Sigmoid colon (tissue), 7 donors: Measurements from ENCODE around the gene TMEM164. TPM values are rescaled to one million over a fixed set of nuclear protein-coding genes. Genes with fewer than 3 reads are reported as not detected.
"Not testable (repeated sequence)": the region's sequence is repeated elsewhere in the genome, so short reads cannot be mapped to it uniquely, and the experiment has no call there.

Source experiments
- DNase-seq: peaks from one replicate; pipeline ENCODE4 v3.0.0-alpha.2; 2019
- H3K27ac ChIP-seq, 4 donors: fragments of 200-600 bp; sonication (generic); one replicate each; pipeline ENCODE4 v1.5.1; 2016 to 2019; ENCODE audit warnings: mild to moderate bottlenecking in 1 of 4
- H3K27me3 ChIP-seq, 3 donors: fragments of 200-600 bp; sonication (generic); one replicate each; pipeline ENCODE4 v1.5.1; 2019; ENCODE audit warnings: mild to moderate bottlenecking in 1 of 3
- H3K36me3 ChIP-seq, 4 donors: fragments of 200-600 bp; sonication (generic); one replicate each; pipeline ENCODE4 v1.5.1; 2016 to 2019
- H3K4me1 ChIP-seq, 4 donors: fragments of 200-600 bp; sonication (generic); one replicate each; pipeline ENCODE4 v1.5.1; 2017 to 2019
- H3K4me3 ChIP-seq, 4 donors: fragments of 200-600 bp; sonication (generic); one replicate each; pipeline ENCODE4 v1.5.1; 2017 to 2019; ENCODE audit warnings: mild to moderate bottlenecking in 2 of 4, moderate library complexity in 1 of 4
- H3K9me3 ChIP-seq, 4 donors: fragments of 200-600 bp in 3 of 4; sonication (generic) in 3 of 4; one replicate each; pipeline versions ENCODE4 v1.5.1 to v1.6.1; 2013 to 2019
- CTCF ChIP-seq, 4 experiments: fragments of 450-650 bp in 3 of 4; fragments of 200-600 bp in 1 of 4; IDR thresholded peaks; one replicate each; pipeline ENCODE4 v1.5.1; 2016 to 2019; ENCODE audit warnings: antibody characterized with exemption in 4 of 4, mild to moderate bottlenecking in 3 of 4, moderate library complexity in 2 of 4
- EP300 ChIP-seq, 4 donors: sonication (generic); formaldehyde crosslinking; IDR thresholded peaks; one replicate each; pipeline ENCODE4 v1.6.1; 2017; ENCODE audit warnings: antibody characterized with exemption in 4 of 4
- POLR2A ChIP-seq, 2 donors: fragments of 450-650 bp; IDR thresholded peaks; one replicate each; pipeline ENCODE4 v1.6.1; 2016; ENCODE audit warnings: antibody characterized with exemption in 2 of 2, mild to moderate bottlenecking in 2 of 2, moderate library complexity in 2 of 2
- POLR2AphosphoS5 ChIP-seq, 4 donors: sonication (generic); formaldehyde crosslinking; IDR thresholded peaks; one replicate each; pipeline ENCODE4 v1.6.1; 2017; ENCODE audit warnings: antibody characterized with exemption in 4 of 4
- WGBS, 2 donors: extraction: QIAGEN DNeasy Blood & Tissue Kit; methylation state at CpG; one replicate each; pipeline ENCODE4 v1.1.7; 2013; 5-methylcytosine and 5-hydroxymethylcytosine counted together
- intact Hi-C: fragments of 100-400 bp; cut with DNase I; formaldehyde crosslinking; loops from one replicate; pipeline ENCODE4 v1.15.1; 2023
- polyA plus RNA-seq, 3 donors: library from polyadenylated mRNA; stranded (reverse); fragments of 200-250 nt; gene quantifications; one replicate each; pipeline ENCODE4 v1.2.3, GENCODE V29; 2013
- total RNA-seq, 4 donors: library from RNA; depleted of rRNA; stranded (reverse); fragments of >200 nt; gene quantifications; one replicate each; pipeline ENCODE4 v1.1.0, GENCODE V29; 2016
- donor health status: healthy with polysubstance abuse.
- donor health status: Bipolar disorder and iron deficiency.
- donor health status: healthy.

Gene TMEM164
- total and polyA plus RNA-seq, 7 donors: 6.4 to 43.2 (median 12.7) TPM

GRCh38 chrX:110145311-110145710 lies 142.4 kb downstream of the TMEM164 start:
- intact Hi-C loops: loop anchor here (5.0 kb wide), 2 partner anchors 143 to 233 kb away; partner anchors contain the start of gene TMEM164
- TF ChIP-seq EP300 (IDR thresholded peaks at IDR 0.05) (no peak), POLR2AphosphoS5 (IDR thresholded peaks at IDR 0.05) (no peak), POLR2A (IDR thresholded peaks at IDR 0.05) (no peak), CTCF (IDR thresholded peaks at IDR 0.05) (no peak)

GRCh38 chrX:110145854-110146253 lies 142.9 kb downstream of the TMEM164 start:
- TF ChIP-seq POLR2A (IDR thresholded peaks at IDR 0.05): no peak
- peak in 2 of 4 experiments; percentile 4 to 29 for TF ChIP-seq CTCF (IDR thresholded peaks at IDR 0.05)
- TF ChIP-seq EP300 (IDR thresholded peaks at IDR 0.05): no peak
- Histone ChIP-seq H3K9me3 (no peaks in the 10 kb centered on the region), H3K4me1 (peaks cover 0 to 16% (median 0%) of the 10 kb centered on the region in 4 donors), H3K36me3 (no peaks in the 10 kb centered on the region), H3K27me3 (no peaks in the 10 kb centered on the region), H3K4me3 (no peak overlapping the region), H3K27ac (no peak overlapping the region)
- DNase-seq: no peak
- WGBS, 2 donors: 20 to 25% methylated on average over 4 of the region's 4 CpGs
- intact Hi-C loops: loop anchor here (5.0 kb wide), 2 partner anchors 144 to 234 kb away; partner anchors contain the start of gene TMEM164

More at GRCh38 chrX:110145311-110145710, 142.4 kb downstream of the TMEM164 start:
- Histone ChIP-seq H3K4me1 (peaks cover 0 to 16% (median 0%) of the 10 kb centered on the region in 4 donors), H3K27me3 (no peaks in the 10 kb centered on the region), H3K27ac (no peak overlapping the region), H3K4me3 (no peak overlapping the region), H3K36me3 (no peaks in the 10 kb centered on the region), H3K9me3 (no peaks in the 10 kb centered on the region)
- no peak for DNase-seq

GRCh38 chrX:110146521-110146920 lies 143.6 kb downstream of the TMEM164 start:
- intact Hi-C loops: loop anchor here (5.0 kb wide), 2 partner anchors 144 to 234 kb away; partner anchors contain the start of gene TMEM164
- H3K27ac ChIP-seq: no peak overlapping the region
- 12 to 36% methylated on average over 2 of the region's 2 CpGs for WGBS, 2 donors
- H3K4me3 ChIP-seq: no peak overlapping the region
- no peak for DNase-seq
- H3K4me1 ChIP-seq: peaks cover 0 to 16% (median 0%) of the 10 kb centered on the region in 4 donors
- H3K36me3 ChIP-seq: no peaks in the 10 kb centered on the region
- no peaks in the 10 kb centered on the region for H3K27me3 ChIP-seq
- no peaks in the 10 kb centered on the region for H3K9me3 ChIP-seq
- TF ChIP-seq POLR2A (IDR thresholded peaks at IDR 0.05): no peak
- peak; percentile 24 to 50 (median 33) for TF ChIP-seq CTCF (IDR thresholded peaks at IDR 0.05)

GRCh38 chrX:110153244-110153643 lies 150.3 kb downstream of the TMEM164 start:
- 94 to 96% methylated on average over 2 of the region's 2 CpGs for WGBS, 2 donors
- TF ChIP-seq POLR2A (IDR thresholded peaks at IDR 0.05): no peak
- TF ChIP-seq POLR2AphosphoS5 (IDR thresholded peaks at IDR 0.05): no peak
- TF ChIP-seq CTCF (IDR thresholded peaks at IDR 0.05): no peak
- TF ChIP-seq EP300 (IDR thresholded peaks at IDR 0.05): no peak

GRCh38 chrX:110153896-110154295 lies 151.0 kb downstream of the TMEM164 start:
- H3K9me3 ChIP-seq: no peaks in the 10 kb centered on the region
- H3K27ac ChIP-seq: no peak overlapping the region
- DNase-seq: no peak
- no peak for TF ChIP-seq POLR2AphosphoS5 (IDR thresholded peaks at IDR 0.05)
- no peak for TF ChIP-seq CTCF (IDR thresholded peaks at IDR 0.05)
- no peak for TF ChIP-seq EP300 (IDR thresholded peaks at IDR 0.05)
- no peak for TF ChIP-seq POLR2A (IDR thresholded peaks at IDR 0.05)
- no peaks in the 10 kb centered on the region for H3K27me3 ChIP-seq
- intact Hi-C loops: no loop called here
- H3K4me1 ChIP-seq: no peaks in the 10 kb centered on the region
- no peaks in the 10 kb centered on the region for H3K36me3 ChIP-seq
- H3K4me3 ChIP-seq: no peak overlapping the region
- 96% methylated on average over 2 of the region's 2 CpGs for WGBS, 2 donors

More at GRCh38 chrX:110153244-110153643, 150.3 kb downstream of the TMEM164 start:
- no peak for DNase-seq
- Histone ChIP-seq H3K4me3 (no peak overlapping the region), H3K36me3 (no peaks in the 10 kb centered on the region), H3K4me1 (no peaks in the 10 kb centered on the region), H3K9me3 (no peaks in the 10 kb centered on the region), H3K27me3 (no peaks in the 10 kb centered on the region), H3K27ac (no peak overlapping the region)
- intact Hi-C loops: no loop called here

- H3K27me3 ChIP-seq, intact Hi-C loops, H3K27ac ChIP-seq, DNase-seq, H3K36me3 ChIP-seq, H3K9me3 ChIP-seq, H3K4me3 ChIP-seq, H3K4me1 ChIP-seq: not testable (repeated sequence)
- 92 to 95% methylated on average over 5 of the region's 5 CpGs for WGBS, 2 donors
These were observed 151.4 kb downstream of the TMEM164 start for GRCh38 chrX:110154328-110154727.
